Astrocyte (in vitro differentiated cells and primary cell): ENCODE results near the gene FARS2.

Experiments used
- EZH2 ChIP-seq: IDR thresholded peaks from 2 replicates; pipeline ENCODE4 v1.6.1; 2012; ENCODE audit warnings: mild to moderate bottlenecking, low read length, inconsistent platforms; ENCODE audit not compliant: insufficient read depth
- TF ChIP-seq, protein P1 (sequence below): IDR thresholded peaks from 2 replicates; pipeline ENCODE4 v1.5.1; 2011; ENCODE audit warnings: low read depth, mild to moderate bottlenecking, inconsistent platforms, low read length, moderate library complexity; ENCODE audit not compliant: insufficient read depth

DNA sequence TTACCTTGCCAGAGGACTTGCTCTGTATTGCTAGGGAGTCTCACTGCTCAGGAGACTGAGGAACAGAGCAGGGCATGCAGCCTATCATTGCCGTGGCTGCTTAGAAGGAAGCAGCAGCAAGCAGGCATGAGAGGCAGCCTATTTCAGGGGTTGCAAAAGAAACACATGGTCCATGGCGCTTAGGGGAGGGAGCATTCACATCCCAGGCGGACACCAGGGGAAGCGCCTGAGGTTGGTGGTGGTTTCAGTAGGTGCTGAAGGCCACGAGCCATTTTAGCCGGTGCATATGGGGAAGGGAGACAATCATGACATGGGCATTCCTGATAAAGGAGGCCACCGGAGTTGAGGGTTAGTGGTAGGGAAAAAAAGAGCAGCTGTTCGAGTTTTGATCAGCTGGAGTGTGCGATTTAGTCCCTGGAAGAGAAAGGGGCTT is 20.9 kb downstream of the FARS2 start:
- TF ChIP-seq, protein P1, sequence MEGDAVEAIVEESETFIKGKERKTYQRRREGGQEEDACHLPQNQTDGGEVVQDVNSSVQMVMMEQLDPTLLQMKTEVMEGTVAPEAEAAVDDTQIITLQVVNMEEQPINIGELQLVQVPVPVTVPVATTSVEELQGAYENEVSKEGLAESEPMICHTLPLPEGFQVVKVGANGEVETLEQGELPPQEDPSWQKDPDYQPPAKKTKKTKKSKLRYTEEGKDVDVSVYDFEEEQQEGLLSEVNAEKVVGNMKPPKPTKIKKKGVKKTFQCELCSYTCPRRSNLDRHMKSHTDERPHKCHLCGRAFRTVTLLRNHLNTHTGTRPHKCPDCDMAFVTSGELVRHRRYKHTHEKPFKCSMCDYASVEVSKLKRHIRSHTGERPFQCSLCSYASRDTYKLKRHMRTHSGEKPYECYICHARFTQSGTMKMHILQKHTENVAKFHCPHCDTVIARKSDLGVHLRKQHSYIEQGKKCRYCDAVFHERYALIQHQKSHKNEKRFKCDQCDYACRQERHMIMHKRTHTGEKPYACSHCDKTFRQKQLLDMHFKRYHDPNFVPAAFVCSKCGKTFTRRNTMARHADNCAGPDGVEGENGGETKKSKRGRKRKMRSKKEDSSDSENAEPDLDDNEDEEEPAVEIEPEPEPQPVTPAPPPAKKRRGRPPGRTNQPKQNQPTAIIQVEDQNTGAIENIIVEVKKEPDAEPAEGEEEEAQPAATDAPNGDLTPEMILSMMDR = no peak
- no peak for TF ChIP-seq EZH2
